Measurements from ENCODE around the gene CELSR1.

The CELSR1 gene

GRCh38 chr22:46360097-46360496 lies 177.3 kb downstream of the CELSR1 start:
- in situ Hi-C loops (cut with HindIII; ENCODE audit: low pct_ligation_motif_present, low sequenced_read_pairs) = no loop called here

GRCh38 chr22:46359362-46359761 lies 178.1 kb downstream of the CELSR1 start:
- in situ Hi-C loops (cut with HindIII; ENCODE audit: low pct_ligation_motif_present, low sequenced_read_pairs) = no loop called here
- Histone ChIP-seq H3K27me3 (replicated peaks) (no peaks in the 10 kb centered on the region), H3K36me3 (replicated peaks) (peaks cover 13% of the 10 kb centered on the region), H3K4me3 (ENCODE audit: low read depth, low read length) (no peak overlapping the region), H3K27ac (no peak overlapping the region)
- TF ChIP-seq CTCF (IDR thresholded peaks at IDR 0.05; ENCODE audit: low read depth, low read length, missing control alignments) = no peak
- no peak for DNase-seq

More at GRCh38 chr22:46360097-46360496, 177.3 kb downstream of the CELSR1 start:
- no peak for DNase-seq
- no peaks in the 10 kb centered on the region for H3K27me3 ChIP-seq (replicated peaks)
- H3K36me3 ChIP-seq (replicated peaks) = peaks cover 6% of the 10 kb centered on the region
- no peak overlapping the region for H3K27ac ChIP-seq
- TF ChIP-seq CTCF (IDR thresholded peaks at IDR 0.05; ENCODE audit: low read depth, low read length, missing control alignments) = no peak
- H3K4me3 ChIP-seq (ENCODE audit: low read depth, low read length) = no peak overlapping the region

DNA sequence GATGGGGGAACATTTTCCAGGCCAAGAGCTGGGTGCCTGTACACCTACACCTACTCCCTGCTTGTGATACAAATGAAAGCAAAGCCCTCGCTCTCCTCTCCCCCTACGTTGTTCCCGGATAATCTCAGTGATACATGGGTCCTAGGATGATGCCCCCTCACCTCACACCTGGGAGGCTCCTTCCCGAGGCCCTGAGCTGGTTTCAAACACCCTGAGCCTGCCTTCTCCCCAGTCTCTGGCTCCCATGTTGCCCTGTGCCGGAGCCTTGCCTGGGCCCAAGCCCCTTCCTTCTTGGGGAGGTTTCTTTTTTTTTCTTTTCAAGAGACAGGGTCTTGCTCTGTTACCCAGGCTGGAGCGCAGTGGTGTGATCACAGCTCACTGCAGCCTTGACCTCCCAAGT lies 178.7 kb downstream of the CELSR1 start:
- no peak for TF ChIP-seq CTCF (IDR thresholded peaks at IDR 0.05; ENCODE audit: low read depth, low read length, missing control alignments)
- no peak for DNase-seq
- no peak overlapping the region for H3K4me3 ChIP-seq (ENCODE audit: low read depth, low read length)
- in situ Hi-C loops (cut with HindIII; ENCODE audit: low pct_ligation_motif_present, low sequenced_read_pairs) = no loop called here
- H3K36me3 ChIP-seq (replicated peaks) = peaks cover 19% of the 10 kb centered on the region
- H3K27me3 ChIP-seq (replicated peaks) = no peaks in the 10 kb centered on the region
- H3K27ac ChIP-seq = no peak overlapping the region

DNA sequence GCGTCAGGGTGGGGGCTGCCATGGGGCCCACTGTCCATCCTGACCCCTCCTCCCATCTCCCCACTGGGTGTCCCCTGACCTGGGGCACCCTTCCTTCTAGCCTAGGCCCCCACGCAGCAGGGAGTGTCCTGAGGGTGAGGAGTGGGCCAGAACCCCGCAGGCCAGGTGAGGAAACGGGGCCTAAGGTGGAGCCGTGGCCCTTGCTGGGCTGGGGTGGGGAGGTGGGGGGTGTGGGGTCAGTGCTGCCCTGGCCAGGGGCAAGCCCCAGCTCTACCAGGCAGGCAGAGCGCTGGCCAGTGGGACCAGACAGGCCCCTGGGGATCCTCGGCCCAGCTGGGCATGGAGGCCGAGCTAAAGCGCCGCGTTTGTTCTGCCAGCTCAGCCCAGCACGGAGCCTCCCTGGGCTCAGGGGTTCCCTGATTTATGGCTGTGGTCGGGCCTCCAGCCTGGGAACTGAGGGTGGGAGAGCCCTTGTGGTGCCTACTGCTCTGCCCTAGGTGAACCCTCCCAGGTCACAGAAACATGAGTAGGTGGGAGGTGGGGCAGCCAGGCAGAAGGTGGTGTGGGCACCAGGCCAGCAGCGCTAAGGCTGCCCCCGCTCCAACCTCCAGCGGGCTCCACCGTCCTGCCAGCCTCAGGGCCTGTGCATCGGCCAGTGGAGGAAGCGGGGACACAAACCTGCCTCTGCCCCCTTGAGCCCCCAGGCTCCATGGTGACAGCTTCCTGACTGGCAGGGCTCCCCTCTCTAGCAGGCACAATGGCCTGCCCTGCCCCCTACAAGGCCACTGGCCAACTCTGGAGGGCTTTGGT lies 179.5 kb downstream of the CELSR1 start:
- DNase-seq = no peak
- TF ChIP-seq CTCF (IDR thresholded peaks at IDR 0.05; ENCODE audit: low read depth, low read length, missing control alignments) = no peak
- in situ Hi-C loops (cut with HindIII; ENCODE audit: low pct_ligation_motif_present, low sequenced_read_pairs) = no loop called here
- Histone ChIP-seq H3K27me3 (replicated peaks) (no peaks in the 10 kb centered on the region), H3K4me3 (ENCODE audit: low read depth, low read length) (no peak overlapping the region), H3K36me3 (replicated peaks) (peaks cover 28% of the 10 kb centered on the region), H3K27ac (no peak overlapping the region)

- Histone ChIP-seq H3K4me3 (ENCODE audit: low read depth, low read length) (no peak overlapping the region), H3K36me3 (replicated peaks) (peaks cover 39% of the 10 kb centered on the region), H3K27me3 (replicated peaks) (no peaks in the 10 kb centered on the region), H3K27ac (no peak overlapping the region)
- peak; percentile 18 for TF ChIP-seq CTCF (IDR thresholded peaks at IDR 0.05; ENCODE audit: low read depth, low read length, missing control alignments)
- DNase-seq = no peak
- in situ Hi-C loops (cut with HindIII; ENCODE audit: low pct_ligation_motif_present, low sequenced_read_pairs) = no loop called here
Measured at GRCh38 chr22:46356496-46357480, 180.6 kb downstream of the CELSR1 start.

All from brain microvascular endothelial cell (primary cell).